Thoracic aorta (tissue), 2 donors: ENCODE data around the gene RRAS2. TPM values are rescaled to one million over a fixed set of nuclear protein-coding genes. Genes with fewer than 3 reads are reported as not detected.
A peak's percentile ranks its signal among the peaks of the same experiment; 100 is the strongest.
"Not testable (repeated sequence)": the region's sequence is repeated elsewhere in the genome, so short reads cannot be mapped to it uniquely, and the experiment has no call there.

Experiments used
- ATAC-seq: fragments of 150-250 bp; one replicate; pipeline ENCODE4 v1.8.0; 2017; ENCODE audit warnings: low read depth; ENCODE audit not compliant: insufficient number of reproducible peaks, low FRiP score
- DNase-seq: peaks from one replicate; pipeline ENCODE4 v3.0.0-alpha.2; 2020; ENCODE audit warnings: low spot score
- H3K27ac ChIP-seq, 2 donors: fragments of 200-600 bp; sonication (generic); 1 replicate in 1 of 2; 2 replicates in 1 of 2; pipeline ENCODE4 v1.5.1; 2016; ENCODE audit warnings: mild to moderate bottlenecking in 2 of 2, moderate library complexity in 2 of 2
- H3K27me3 ChIP-seq: fragments of 200-600 bp; sonication (generic); replicated peaks from 2 replicates; pipeline ENCODE4 v1.6.0; 2016; ENCODE audit warnings: mild to moderate bottlenecking; ENCODE audit not compliant: insufficient read depth
- H3K36me3 ChIP-seq: fragments of 200-600 bp; sonication (generic); one replicate; pipeline ENCODE4 v1.5.1; 2016
- H3K4me1 ChIP-seq, 2 donors: fragments of 200-600 bp; sonication (generic); 1 replicate in 1 of 2; 2 replicates in 1 of 2; pipeline versions ENCODE4 v1.5.1 to v1.6.0; 2016; ENCODE audit warnings: low read depth in 2 of 2, mild to moderate bottlenecking in 1 of 2; ENCODE audit not compliant: control insufficient read depth in 1 of 2
- H3K4me3 ChIP-seq: fragments of 200-600 bp; sonication (generic); 2 replicates; pipeline ENCODE4 v1.5.1; 2016; ENCODE audit warnings: mild to moderate bottlenecking
- H3K9me3 ChIP-seq: fragments of 200-600 bp; sonication (generic); 2 replicates; pipeline ENCODE4 v1.5.1; 2016
- CTCF ChIP-seq: fragments of 200-600 bp; sonication (generic); IDR thresholded peaks from one replicate; pipeline ENCODE4 v1.5.1; 2019; ENCODE audit warnings: antibody characterized with exemption
- total RNA-seq, 2 donors: library from RNA; depleted of rRNA; stranded (reverse); fragments of >200 nt; gene quantifications; one replicate each; pipeline versions ENCODE4 v1.1.0 to v1.2.3, GENCODE V29; 2016

RRAS2 gene
- total RNA-seq, 2 donors from 2014 or later: 39.4 to 47.8 TPM

- Histone ChIP-seq H3K9me3 (no peaks in the 10 kb centered on the region), H3K27ac (peak overlapping the region; percentile 82 to 85), H3K27me3 (no peaks in the 10 kb centered on the region), H3K4me3 (peak overlapping the region; percentile 93), H3K4me1 (peaks cover 0 to 11% of the 10 kb centered on the region in 2 donors), H3K36me3 (no peaks in the 10 kb centered on the region)
- TF ChIP-seq CTCF: no peak
- no peak for DNase-seq
- ATAC-seq: peak; percentile 66
Measured at GRCh38 chr11:14357881-14358728, 878 bp downstream of the RRAS2 start.

- TF ChIP-seq CTCF: no peak
- ATAC-seq (no peak), DNase-seq (no peak)
- Histone ChIP-seq H3K36me3 (no peaks in the 10 kb centered on the region), H3K27me3 (no peaks in the 10 kb centered on the region), H3K4me1 (peaks cover 0 to 11% of the 10 kb centered on the region in 2 donors), H3K9me3 (no peaks in the 10 kb centered on the region), H3K4me3 (no peak overlapping the region), H3K27ac (no peak overlapping the region)
Measured at GRCh38 chr11:14356342-14356741, 2.6 kb downstream of the RRAS2 start.

GRCh38 chr11:14354604-14355003 is 4.4 kb downstream of the RRAS2 start:
- H3K4me3 ChIP-seq, ATAC-seq, H3K9me3 ChIP-seq, H3K27ac ChIP-seq, H3K36me3 ChIP-seq, H3K27me3 ChIP-seq, H3K4me1 ChIP-seq, DNase-seq: not testable (repeated sequence)

- no peaks in the 10 kb centered on the region for H3K36me3 ChIP-seq
- DNase-seq (no peak), ATAC-seq (no peak)
- no peaks in the 10 kb centered on the region for H3K27me3 ChIP-seq
- H3K4me3 ChIP-seq: no peak overlapping the region
- H3K4me1 ChIP-seq: no peaks in the 10 kb centered on the region
- H3K27ac ChIP-seq: no peak overlapping the region
- peaks cover 4% of the 10 kb centered on the region for H3K9me3 ChIP-seq
- no peak for TF ChIP-seq CTCF
Measured at GRCh38 chr11:14350716-14351238, 8.2 kb downstream of the RRAS2 start.

- DNase-seq (no peak), ATAC-seq (no peak)
- TF ChIP-seq CTCF: no peak
- Histone ChIP-seq H3K27me3 (no peaks in the 10 kb centered on the region), H3K36me3 (no peaks in the 10 kb centered on the region), H3K4me1 (no peaks in the 10 kb centered on the region), H3K9me3 (peaks cover 4% of the 10 kb centered on the region), H3K4me3 (no peak overlapping the region), H3K27ac (no peak overlapping the region)
Measured at GRCh38 chr11:14350215-14350614, 8.8 kb downstream of the RRAS2 start.
